Uterus (tissue), 2 donors: ENCODE results near the gene HERC5.

Experiments used
- POLR2A ChIP-seq, 2 donors: fragments of 450-650 bp; IDR thresholded peaks; one replicate each; pipeline ENCODE4 v1.6.1; 2016; ENCODE audit warnings: antibody characterized with exemption in 2 of 2, mild to moderate bottlenecking in 1 of 2, moderate library complexity in 1 of 2
- TF ChIP-seq, protein P1 (sequence below), 4 experiments: fragments of 200-600 bp in 2 of 4; fragments of 450-650 bp in 2 of 4; sonication (generic) in 2 of 4; IDR thresholded peaks; one replicate each; pipeline ENCODE4 v1.5.1; 2016 to 2019; ENCODE audit warnings: antibody characterized with exemption in 4 of 4, mild to moderate bottlenecking in 2 of 4, moderate library complexity in 1 of 4

DNA sequence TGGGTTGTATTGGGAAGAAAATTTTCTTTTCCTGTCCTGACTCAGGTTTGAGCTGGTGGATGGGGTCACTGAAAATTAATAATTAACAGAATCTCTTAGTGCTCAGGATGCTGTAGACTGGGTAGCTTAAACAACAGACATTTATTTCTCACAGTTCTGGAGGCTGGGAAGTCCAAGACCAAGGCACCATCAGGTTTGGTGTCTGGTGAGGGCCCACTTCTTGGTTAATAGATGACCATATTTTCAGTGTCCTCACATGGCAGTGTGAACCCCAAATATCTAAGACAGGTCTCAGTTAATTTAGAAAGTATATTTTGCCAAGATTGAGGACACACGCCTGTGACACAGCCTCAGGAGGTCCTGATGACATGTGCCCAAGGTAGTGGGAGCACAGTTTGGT, 47.1 kb upstream of the HERC5 start:
- TF ChIP-seq, protein P1, sequence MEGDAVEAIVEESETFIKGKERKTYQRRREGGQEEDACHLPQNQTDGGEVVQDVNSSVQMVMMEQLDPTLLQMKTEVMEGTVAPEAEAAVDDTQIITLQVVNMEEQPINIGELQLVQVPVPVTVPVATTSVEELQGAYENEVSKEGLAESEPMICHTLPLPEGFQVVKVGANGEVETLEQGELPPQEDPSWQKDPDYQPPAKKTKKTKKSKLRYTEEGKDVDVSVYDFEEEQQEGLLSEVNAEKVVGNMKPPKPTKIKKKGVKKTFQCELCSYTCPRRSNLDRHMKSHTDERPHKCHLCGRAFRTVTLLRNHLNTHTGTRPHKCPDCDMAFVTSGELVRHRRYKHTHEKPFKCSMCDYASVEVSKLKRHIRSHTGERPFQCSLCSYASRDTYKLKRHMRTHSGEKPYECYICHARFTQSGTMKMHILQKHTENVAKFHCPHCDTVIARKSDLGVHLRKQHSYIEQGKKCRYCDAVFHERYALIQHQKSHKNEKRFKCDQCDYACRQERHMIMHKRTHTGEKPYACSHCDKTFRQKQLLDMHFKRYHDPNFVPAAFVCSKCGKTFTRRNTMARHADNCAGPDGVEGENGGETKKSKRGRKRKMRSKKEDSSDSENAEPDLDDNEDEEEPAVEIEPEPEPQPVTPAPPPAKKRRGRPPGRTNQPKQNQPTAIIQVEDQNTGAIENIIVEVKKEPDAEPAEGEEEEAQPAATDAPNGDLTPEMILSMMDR (IDR thresholded peaks at IDR 0.05): no peak
- TF ChIP-seq POLR2A (IDR thresholded peaks at IDR 0.05): no peak
